Stimulated activated CD8-positive, alpha-beta memory T cell treated with anti-CD3 and anti-CD28 coated beads, Interleukin-2, amount 100 ng/mL, for 1 hour (primary cell): ENCODE results near the gene PIP5K1C.

ENCODE experiments used
- DNase-seq, 2 donors: peaks; one replicate each; pipeline ENCODE4 v3.0.0-alpha.2; 2020; ENCODE audit warnings: low read depth in 2 of 2

The PIP5K1C gene

DNA sequence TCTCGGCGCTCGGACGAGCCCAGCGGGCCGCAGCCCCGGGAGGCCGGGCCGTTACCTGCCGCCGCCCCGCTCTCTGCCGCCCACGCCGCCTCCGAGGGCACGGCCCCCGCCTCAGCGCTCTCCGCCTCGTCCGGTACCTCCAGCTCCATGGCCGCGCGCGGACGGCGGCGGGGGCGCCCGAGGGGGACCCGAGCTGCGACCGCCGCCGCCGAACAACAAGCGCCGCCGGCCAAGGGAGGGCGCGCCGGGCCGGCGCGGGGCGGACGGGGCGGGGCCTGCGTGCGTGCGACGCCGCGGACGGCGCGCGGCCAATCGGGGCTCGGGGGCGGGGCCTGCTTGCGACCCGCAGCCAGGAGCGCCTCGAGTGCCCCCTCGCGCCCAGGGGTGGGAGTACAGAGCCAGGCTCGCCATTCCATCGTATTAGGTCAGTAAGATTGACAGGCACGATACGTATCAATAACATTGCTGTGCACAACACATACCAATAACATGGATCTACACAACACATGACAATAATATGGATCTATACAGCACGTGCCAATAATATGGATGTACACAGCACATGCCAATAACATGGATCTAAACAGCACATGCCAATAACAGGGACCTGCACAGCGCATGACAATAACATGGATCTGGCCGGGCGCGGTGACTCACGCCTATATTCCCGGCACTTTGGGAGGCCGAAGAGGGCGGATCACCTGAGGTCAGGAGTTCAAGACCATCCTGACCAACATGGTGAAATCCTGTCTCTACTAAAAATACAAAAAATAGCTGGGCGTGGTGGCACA lies at the start of gene PIP5K1C:
Gene PIP5K1C, minus strand, starts transcription at position 227 of the 791 bp plus-strand sequence. Its CDS starts 78 bp downstream, at position 149.
- DNase-seq = peak; percentile 87 to 88

- DNase-seq = no peak
Measured at GRCh38 chr19:3748965-3749364, 48.7 kb upstream of the PIP5K1C start.

DNA sequence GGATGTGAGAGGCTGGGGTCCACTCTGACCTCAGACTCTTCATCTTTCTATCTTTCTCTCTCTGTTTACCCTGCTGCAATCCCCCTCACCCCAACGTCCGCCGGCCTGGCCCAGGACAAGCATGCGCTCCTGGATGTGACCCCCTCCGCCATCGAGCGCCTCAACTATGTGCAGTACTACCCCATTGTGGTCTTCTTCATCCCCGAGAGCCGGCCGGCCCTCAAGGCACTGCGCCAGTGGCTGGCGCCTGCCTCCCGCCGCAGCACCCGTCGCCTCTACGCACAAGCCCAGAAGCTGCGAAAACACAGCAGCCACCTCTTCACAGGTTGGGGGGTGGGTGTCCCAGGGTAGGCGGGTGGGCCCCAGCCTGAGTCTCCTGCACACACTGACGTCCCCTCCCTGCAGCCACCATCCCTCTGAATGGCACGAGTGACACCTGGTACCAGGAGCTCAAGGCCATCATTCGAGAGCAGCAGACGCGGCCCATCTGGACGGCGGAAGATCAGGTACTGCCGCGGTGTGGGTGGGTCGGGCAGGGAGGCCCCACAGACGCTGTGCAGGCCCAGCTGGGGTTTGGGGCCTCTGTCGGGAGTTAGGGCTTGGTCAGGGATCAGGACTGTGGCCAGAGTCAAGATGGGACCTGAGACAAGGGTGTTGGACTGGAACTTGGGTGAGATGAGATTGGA lies 46.2 kb upstream of the PIP5K1C start:
- DNase-seq = no peak

DNA sequence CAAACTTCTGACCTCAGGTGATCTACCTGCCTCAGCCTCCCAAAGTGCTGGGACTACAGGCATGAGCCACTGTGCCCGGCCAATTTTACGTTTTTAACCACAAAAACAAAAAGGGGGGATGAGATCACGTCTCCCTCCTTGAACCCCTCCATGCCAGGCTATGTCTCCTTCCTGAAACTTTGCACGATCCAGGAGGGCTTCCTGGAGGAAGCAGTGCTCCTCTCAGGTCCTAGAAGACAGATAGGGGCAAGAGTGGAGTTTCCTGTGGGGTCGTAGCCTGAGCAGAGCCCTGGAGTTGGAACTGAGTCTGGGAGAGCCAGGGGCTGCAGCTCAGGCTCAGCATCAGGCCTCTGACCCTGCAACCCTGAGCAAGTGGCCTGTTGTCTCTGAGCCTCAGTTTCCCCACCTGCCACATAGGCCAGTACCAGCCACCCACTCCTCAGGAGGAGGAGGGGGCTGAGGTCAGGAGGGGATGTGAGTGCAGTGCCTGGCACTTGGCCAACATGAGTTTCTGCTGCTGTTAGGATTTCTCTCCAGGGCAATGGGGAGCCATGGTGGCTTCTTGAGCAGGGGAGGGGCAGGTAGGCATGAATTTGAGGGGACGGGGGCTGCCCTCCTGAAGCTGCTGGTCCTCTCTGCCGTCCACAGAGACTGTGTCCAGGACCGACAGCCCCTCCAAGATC lies 45.2 kb upstream of the PIP5K1C start:
- DNase-seq = no peak

GRCh38 chr19:3743486-3743885 lies 43.2 kb upstream of the PIP5K1C start:
- no peak for DNase-seq

GRCh38 chr19:3740431-3740830 lies 40.2 kb upstream of the PIP5K1C start:
- no peak for DNase-seq

DNA sequence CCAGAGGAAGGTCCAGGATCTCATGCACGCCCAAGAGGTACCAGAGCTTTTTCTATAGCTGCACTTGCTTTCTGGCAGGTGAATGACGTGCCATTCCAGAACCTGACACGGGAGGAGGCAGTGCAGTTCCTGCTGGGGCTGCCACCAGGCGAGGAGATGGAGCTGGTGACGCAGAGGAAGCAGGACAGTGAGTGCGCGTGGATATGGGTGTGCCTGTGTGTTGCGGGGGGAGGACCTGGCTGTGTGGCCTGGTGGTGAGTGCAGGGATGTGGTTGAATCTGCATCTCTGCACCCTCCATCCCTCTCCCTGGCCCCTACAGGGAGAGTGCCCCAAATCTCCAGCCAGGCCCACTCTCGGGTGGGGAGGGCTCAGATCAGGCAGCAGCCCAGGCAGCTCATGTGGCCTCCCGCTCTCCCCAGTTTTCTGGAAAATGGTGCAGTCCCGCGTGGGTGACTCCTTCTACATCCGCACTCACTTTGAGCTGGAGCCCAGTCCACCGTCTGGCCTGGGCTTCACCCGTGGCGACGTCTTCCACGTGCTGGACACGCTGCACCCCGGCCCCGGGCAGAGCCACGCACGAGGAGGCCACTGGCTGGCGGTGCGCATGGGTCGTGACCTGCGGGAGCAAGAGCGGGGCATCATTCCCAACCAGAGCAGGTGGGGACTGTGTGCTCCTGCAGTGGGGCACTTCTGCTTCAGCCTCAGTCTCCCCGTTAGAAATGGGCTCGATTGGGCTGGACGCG lies 38.4 kb upstream of the PIP5K1C start:
- DNase-seq = no peak

DNA sequence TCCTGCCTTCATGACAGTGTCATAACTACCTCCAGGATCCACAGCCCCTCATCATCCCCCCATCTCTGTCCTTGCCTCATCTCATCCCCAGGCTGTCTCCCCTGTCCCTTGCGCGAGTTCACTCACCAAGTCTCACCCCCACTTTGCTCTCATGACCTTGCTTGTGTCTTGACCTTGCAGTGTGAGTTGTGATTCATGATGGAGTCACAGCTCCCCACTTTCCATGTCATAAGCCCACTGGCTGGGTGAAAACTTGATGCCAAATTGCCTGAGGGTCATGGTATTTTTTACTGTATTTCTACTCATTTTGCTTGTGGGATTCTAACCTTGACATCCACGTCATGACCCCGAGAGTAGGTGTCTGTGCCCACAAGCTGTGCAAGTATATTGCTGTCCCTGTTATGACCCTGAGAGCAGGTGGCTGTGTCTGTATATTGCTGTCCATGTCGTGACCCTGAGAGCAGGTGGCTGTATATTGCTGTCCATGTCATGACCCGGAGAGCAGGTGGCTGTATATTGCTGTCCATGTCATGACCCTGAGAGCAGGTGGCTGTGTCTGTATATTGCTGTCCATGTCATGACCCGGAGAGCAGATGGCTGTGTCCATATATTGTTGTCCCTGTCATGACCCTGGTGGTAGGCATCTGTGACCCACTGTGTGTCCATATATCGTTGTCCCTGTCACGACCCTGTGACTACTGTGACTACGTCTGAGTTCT lies 37.4 kb upstream of the PIP5K1C start:
- DNase-seq = no peak

DNA sequence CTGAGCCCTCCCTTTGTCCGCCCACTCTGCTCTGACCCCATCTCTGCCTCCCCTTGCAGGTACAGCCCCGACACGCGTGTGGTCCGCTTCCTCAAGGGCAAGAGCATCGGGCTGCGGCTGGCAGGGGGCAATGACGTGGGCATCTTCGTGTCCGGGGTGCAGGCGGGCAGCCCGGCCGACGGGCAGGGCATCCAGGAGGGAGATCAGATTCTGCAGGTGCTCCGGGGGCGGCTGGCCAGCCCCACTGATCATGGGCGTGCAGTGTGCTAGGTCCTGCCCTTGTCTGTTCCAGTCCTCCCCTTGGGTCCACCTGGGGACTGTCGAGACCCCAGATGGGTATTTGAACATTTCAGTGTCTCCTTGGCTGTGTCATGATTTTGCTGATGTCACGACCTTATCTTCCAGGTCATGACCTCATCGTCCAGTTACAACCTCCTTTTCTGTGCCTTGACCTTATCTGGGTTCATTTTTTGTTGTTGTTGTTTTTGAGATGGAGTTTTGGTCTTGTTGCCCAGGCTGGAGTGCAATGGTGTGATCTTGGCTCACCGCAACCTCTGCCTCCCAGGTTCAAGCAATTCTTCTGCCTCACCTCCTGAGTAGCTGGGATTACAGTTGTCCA lies 35.9 kb upstream of the PIP5K1C start:
- no peak for DNase-seq

GRCh38 chr19:3734310-3734600 lies 34.0 kb upstream of the PIP5K1C start:
- no peak for DNase-seq

GRCh38 chr19:3733549-3734309 lies 33.5 kb upstream of the PIP5K1C start:
- DNase-seq = no peak

- no peak for DNase-seq
Measured at GRCh38 chr19:3732108-3732507, 31.8 kb upstream of the PIP5K1C start.

DNA sequence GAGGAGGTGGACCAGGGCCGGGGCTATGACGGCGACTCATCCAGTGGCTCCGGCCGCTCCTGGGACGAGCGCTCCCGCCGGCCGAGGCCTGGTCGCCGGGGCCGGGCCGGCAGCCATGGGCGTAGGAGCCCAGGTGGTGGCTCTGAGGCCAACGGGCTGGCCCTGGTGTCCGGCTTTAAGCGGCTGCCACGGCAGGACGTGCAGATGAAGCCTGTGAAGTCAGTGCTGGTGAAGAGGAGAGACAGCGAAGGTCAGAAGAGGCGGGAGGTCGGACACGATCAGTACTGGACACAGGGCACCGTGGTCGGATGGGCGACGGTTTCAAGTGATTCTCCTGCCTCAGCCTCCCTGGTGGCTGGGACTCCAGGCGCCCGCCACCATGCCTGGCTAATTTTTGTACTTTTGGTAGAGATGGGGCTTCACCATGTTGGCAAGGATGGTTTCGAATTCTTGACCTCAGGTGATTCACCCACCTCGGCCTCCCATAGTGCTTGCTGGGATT lies 30.2 kb upstream of the PIP5K1C start:
- no peak for DNase-seq

GRCh38 chr19:3725640-3726310 lies 25.5 kb upstream of the PIP5K1C start:
- no peak for DNase-seq

GRCh38 chr19:3725121-3725520 lies 24.9 kb upstream of the PIP5K1C start:
- DNase-seq = no peak

GRCh38 chr19:3723883-3724282 lies 23.6 kb upstream of the PIP5K1C start:
- no peak for DNase-seq

DNA sequence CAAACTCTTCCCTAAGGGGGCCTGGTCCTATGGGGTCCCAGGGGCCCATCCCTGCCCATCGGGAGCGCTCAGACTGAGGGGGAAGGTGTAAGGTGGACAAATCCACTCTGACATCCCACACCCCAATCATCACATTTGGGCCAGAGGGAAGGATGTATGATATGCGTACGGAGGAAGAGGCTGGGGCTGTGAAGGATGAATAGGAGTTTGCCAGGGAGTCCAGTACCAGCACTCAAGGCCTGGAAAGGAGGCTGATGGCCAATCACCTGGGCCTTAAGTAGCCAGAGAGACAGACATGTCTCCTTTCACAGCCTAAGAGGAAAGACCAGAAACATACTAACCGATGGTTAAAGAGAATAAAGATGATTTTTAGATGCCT lies 22.8 kb upstream of the PIP5K1C start:
- DNase-seq = no peak

- no peak for DNase-seq
Measured at GRCh38 chr19:3722443-3723109, 22.3 kb upstream of the PIP5K1C start.

- DNase-seq = no peak
Measured at GRCh38 chr19:3721887-3722442, 21.7 kb upstream of the PIP5K1C start.
